WTC11 (cell line): ENCODE measurements around the gene MYOZ3. TPM values are rescaled to one million over a fixed set of nuclear protein-coding genes. Genes with fewer than 3 reads are reported as not detected.

Source experiments
- ATAC-seq: fragments of 200-7000 bp; cut with Tn5 transposase; 2 replicates; pipeline ENCODE4 v1.10.0; 2021; ENCODE audit warnings: mild to moderate bottlenecking, moderate library complexity
- CTCF ChIA-PET: fragments of 300-600 bp; sonication (Branson Sonifier 250); formaldehyde crosslinking; loops from one replicate; lab custom pipeline; 2021; ENCODE audit warnings: antibody characterized with exemption; lab: Charles Lee
- POLR2A ChIA-PET: fragments of 350-600 bp; sonication (Branson Sonifier 250); formaldehyde crosslinking; loops from one replicate; lab custom pipeline; 2021; ENCODE audit warnings: antibody characterized with exemption; lab: Charles Lee
- DNase-seq: peaks from one replicate; pipeline ENCODE4 v3.0.0; 2021; ENCODE audit warnings: low spot score
- H3K27ac Mint-ChIP-seq: 2 replicates; pipeline ENCODE4 v1.8.0; 2021; ENCODE audit warnings: mixed read lengths
- H3K27me3 Mint-ChIP-seq: 2 replicates; pipeline ENCODE4 v1.8.0; 2021; ENCODE audit warnings: low read depth, mild to moderate bottlenecking, moderate library complexity, mixed read lengths
- H3K36me3 Mint-ChIP-seq: 2 replicates; pipeline ENCODE4 v1.8.0; 2021; ENCODE audit warnings: mixed read lengths
- H3K4me1 Mint-ChIP-seq: 2 replicates; pipeline ENCODE4 v1.8.0; 2022; ENCODE audit warnings: mixed read lengths
- H3K4me3 Mint-ChIP-seq: 2 replicates; pipeline ENCODE4 v1.8.0; 2021; ENCODE audit warnings: mild to moderate bottlenecking, moderate library complexity, mixed read lengths
- H3K9me3 Mint-ChIP-seq: 2 replicates; pipeline ENCODE4 v1.8.0; 2021; ENCODE audit warnings: mixed read lengths
- ATF3 ChIP-seq: sonication (generic); formaldehyde crosslinking; conservative IDR thresholded peaks from 2 replicates; pipeline ENCODE4 v1.8.1; 2022; ENCODE audit warnings: mild to moderate bottlenecking, missing genetic modification reagents
- CBFB ChIP-seq: sonication (generic); formaldehyde crosslinking; IDR thresholded peaks from 2 replicates; pipeline ENCODE4 v1.8.1; 2022; ENCODE audit warnings: mild to moderate bottlenecking, low read depth, missing genetic modification reagents
- CDX4 ChIP-seq: fragments of 250-450 bp; sonication (Bioruptor Pico); IDR thresholded peaks from 2 replicates; pipeline ENCODE4 v1.9.0; 2021; ENCODE audit warnings: moderate library complexity, mild to moderate bottlenecking, inconsistent platforms, borderline replicate concordance
- ELF4 ChIP-seq: sonication (generic); formaldehyde crosslinking; IDR thresholded peaks from 2 replicates; pipeline ENCODE4 v1.8.1; 2022; ENCODE audit warnings: low read depth, mild to moderate bottlenecking, moderate library complexity, missing genetic modification reagents
- ESRRA ChIP-seq: sonication (generic); formaldehyde crosslinking; IDR thresholded peaks from 2 replicates; pipeline ENCODE4 v1.8.1; 2022; ENCODE audit warnings: mild to moderate bottlenecking, missing genetic modification reagents, borderline replicate concordance
- ETV6 ChIP-seq: sonication (generic); formaldehyde crosslinking; IDR thresholded peaks from 2 replicates; pipeline ENCODE4 v1.8.1; 2022; ENCODE audit warnings: mild to moderate bottlenecking, missing genetic modification reagents
- FOXK1 ChIP-seq: sonication (generic); formaldehyde crosslinking; IDR thresholded peaks from 2 replicates; pipeline ENCODE4 v1.8.0; 2022; ENCODE audit warnings: mild to moderate bottlenecking, moderate library complexity, missing genetic modification reagents
- FOXP1 ChIP-seq: sonication (generic); formaldehyde crosslinking; IDR thresholded peaks from 2 replicates; pipeline ENCODE4 v1.8.0; 2022; ENCODE audit warnings: missing genetic modification reagents, mild to moderate bottlenecking, moderate library complexity, borderline replicate concordance
- GABPB1 ChIP-seq: sonication (generic); formaldehyde crosslinking; IDR thresholded peaks from 2 replicates; pipeline ENCODE4 v1.8.1; 2023; ENCODE audit warnings: mild to moderate bottlenecking, missing genetic modification reagents
- JAZF1 ChIP-seq: fragments of 250-450 bp; sonication (Bioruptor Pico); IDR thresholded peaks from 2 replicates; pipeline ENCODE4 v1.9.0; 2021; ENCODE audit warnings: moderate library complexity, mild to moderate bottlenecking, inconsistent platforms
- JUN ChIP-seq: sonication (generic); formaldehyde crosslinking; IDR thresholded peaks from 2 replicates; pipeline ENCODE4 v1.8.0; 2023; ENCODE audit warnings: mild to moderate bottlenecking, missing genetic modification reagents
- MAX ChIP-seq: sonication (generic); formaldehyde crosslinking; IDR thresholded peaks from 2 replicates; pipeline ENCODE4 v1.8.0; 2022; ENCODE audit warnings: mild to moderate bottlenecking, missing genetic modification reagents
- MLX ChIP-seq: sonication (generic); formaldehyde crosslinking; IDR thresholded peaks from 2 replicates; pipeline ENCODE4 v1.8.1; 2023; ENCODE audit warnings: mild to moderate bottlenecking, missing genetic modification reagents, moderate library complexity
- MXD4 ChIP-seq: fragments of 250-450 bp; sonication (Bioruptor Pico); IDR thresholded peaks from 2 replicates; pipeline ENCODE4 v1.8.0; 2021; ENCODE audit warnings: mild to moderate bottlenecking, moderate library complexity, borderline replicate concordance
- NFE2L1 ChIP-seq: sonication (generic); formaldehyde crosslinking; IDR thresholded peaks from 2 replicates; pipeline ENCODE4 v1.8.1; 2023; ENCODE audit warnings: missing genetic modification reagents
- NFYB ChIP-seq: sonication (generic); formaldehyde crosslinking; conservative IDR thresholded peaks from 2 replicates; pipeline ENCODE4 v1.8.0; 2022; ENCODE audit warnings: low read depth, missing genetic modification reagents
- NR2C2 ChIP-seq: sonication (generic); formaldehyde crosslinking; IDR thresholded peaks from 2 replicates; pipeline ENCODE4 v1.8.0; 2022; ENCODE audit warnings: mild to moderate bottlenecking, missing genetic modification reagents
- SMAD3 ChIP-seq: sonication (generic); formaldehyde crosslinking; IDR thresholded peaks from 2 replicates; pipeline ENCODE4 v1.8.0; 2022; ENCODE audit warnings: missing genetic modification reagents, mild to moderate bottlenecking, borderline replicate concordance
- SMAD4 ChIP-seq: sonication (generic); formaldehyde crosslinking; IDR thresholded peaks from 2 replicates; pipeline ENCODE4 v1.8.0; 2022; ENCODE audit warnings: mild to moderate bottlenecking, missing genetic modification reagents
- SP1 ChIP-seq: sonication (generic); formaldehyde crosslinking; conservative IDR thresholded peaks from 2 replicates; pipeline ENCODE4 v1.8.1; 2022; ENCODE audit warnings: missing genetic modification reagents
- USF2 ChIP-seq: sonication (generic); formaldehyde crosslinking; IDR thresholded peaks from 2 replicates; pipeline ENCODE4 v1.8.1; 2023; ENCODE audit warnings: mild to moderate bottlenecking, missing genetic modification reagents, moderate library complexity
- ZBTB21 ChIP-seq: sonication (generic); formaldehyde crosslinking; IDR thresholded peaks from 2 replicates; pipeline ENCODE4 v1.8.1; 2023; ENCODE audit warnings: mild to moderate bottlenecking, missing genetic modification reagents, borderline replicate concordance
- ZBTB43 ChIP-seq: sonication (generic); formaldehyde crosslinking; IDR thresholded peaks from 2 replicates; pipeline ENCODE4 v1.8.1; 2023; ENCODE audit warnings: mild to moderate bottlenecking, missing genetic modification reagents
- ZNF396 ChIP-seq: fragments of 250-450 bp; sonication (Bioruptor Pico); IDR thresholded peaks from 2 replicates; pipeline ENCODE4 v1.8.0; 2021; ENCODE audit warnings: mild to moderate bottlenecking, moderate library complexity, borderline replicate concordance
- ZNF416 ChIP-seq: fragments of 250-450 bp; sonication (Bioruptor Pico); IDR thresholded peaks from 2 replicates; pipeline ENCODE4 v1.9.0; 2021; ENCODE audit warnings: mild to moderate bottlenecking, inconsistent platforms
- ZNF423 ChIP-seq: fragments of 250-450 bp; sonication (Bioruptor Pico); IDR thresholded peaks from 2 replicates; pipeline ENCODE4 v2.1.2; 2022; ENCODE audit warnings: mild to moderate bottlenecking, moderate library complexity
- ZNF512 ChIP-seq: sonication (generic); formaldehyde crosslinking; IDR thresholded peaks from 2 replicates; pipeline ENCODE4 v1.8.1; 2022; ENCODE audit warnings: missing genetic modification reagents, borderline replicate concordance
- total RNA-seq: library from RNA; stranded (reverse); gene quantifications from 3 replicates; pipeline ENCODE4 v1.2.3, GENCODE V29; 2021

MYOZ3 gene
- total RNA-seq, 1 experiment from 2014 or later, result 13.7 TPM

GRCh38 chr5:150638053-150638444 is 23.0 kb upstream of the MYOZ3 start (continued):
- TF ChIP-seq ZNF512 (no peak), ZNF396 (CRISPR knock-in tag) (no peak), CBFB (no peak), MLX (CRISPR knock-in tag) (no peak), FOXK1 (CRISPR knock-in tag) (no peak), GABPB1 (CRISPR knock-in tag) (no peak), FOXP1 (CRISPR knock-in tag) (no peak), ZNF416 (CRISPR knock-in tag) (no peak), JAZF1 (CRISPR knock-in tag) (no peak), NR2C2 (no peak)

- ChIA-PET CTCF (interaction anchor here (1.0 to 1.8 kb wide), 5 partner anchors 13 to 79 kb away, joined by 3 to 5 read pairs (median 4); no protein-coding TSS in a partner anchor), POLR2A (no interaction called here)
- no peaks in the 10 kb centered on the region for H3K9me3 Mint-ChIP-seq
- no peak overlapping the region for H3K27ac Mint-ChIP-seq
- no peak overlapping the region for H3K4me3 Mint-ChIP-seq
- H3K4me1 Mint-ChIP-seq, result peaks cover 28% of the 10 kb centered on the region
- no peaks in the 10 kb centered on the region for H3K27me3 Mint-ChIP-seq
- ATAC-seq (no peak), DNase-seq (no peak)
- no peak for TF ChIP-seq ESRRA (CRISPR knock-in tag)
- TF ChIP-seq ZBTB21 (CRISPR knock-in tag), result no peak
- no peak for TF ChIP-seq NFYB (CRISPR knock-in tag)
- TF ChIP-seq ZNF423 (CRISPR knock-in tag), result no peak
- TF ChIP-seq SMAD4 (CRISPR knock-in tag), result no peak
- no peak for TF ChIP-seq MLX (CRISPR knock-in tag)
- TF ChIP-seq JUN, result no peak
- TF ChIP-seq ZBTB43 (CRISPR knock-in tag), result no peak
- TF ChIP-seq USF2 (CRISPR knock-in tag), result no peak
- TF ChIP-seq ELF4 (CRISPR knock-in tag), result no peak
- no peaks in the 10 kb centered on the region for H3K36me3 Mint-ChIP-seq
These were observed 22.3 kb upstream of the MYOZ3 start for GRCh38 chr5:150638488-150639376.

GRCh38 chr5:150639377-150639692 is 21.7 kb upstream of the MYOZ3 start:
- H3K27ac Mint-ChIP-seq, result no peak overlapping the region
- H3K4me3 Mint-ChIP-seq, result no peak overlapping the region
- ChIA-PET POLR2A (no interaction called here), CTCF (interaction anchor here (1.0 to 1.8 kb wide), 4 partner anchors 14 to 180 kb away, joined by 3 to 5 read pairs (median 4); no protein-coding TSS in a partner anchor)
- ATAC-seq, result no peak
- H3K27me3 Mint-ChIP-seq, result no peaks in the 10 kb centered on the region
- peaks cover 33% of the 10 kb centered on the region for H3K4me1 Mint-ChIP-seq
- H3K36me3 Mint-ChIP-seq, result no peaks in the 10 kb centered on the region
- DNase-seq, result no peak
- H3K9me3 Mint-ChIP-seq, result no peaks in the 10 kb centered on the region
- TF ChIP-seq ETV6 (CRISPR knock-in tag) (no peak), NFE2L1 (CRISPR knock-in tag) (no peak), SMAD3 (CRISPR knock-in tag) (no peak), MAX (no peak), ATF3 (no peak), CDX4 (CRISPR knock-in tag) (no peak), MLX (CRISPR knock-in tag) (no peak), ZNF396 (CRISPR knock-in tag) (no peak), MXD4 (CRISPR knock-in tag) (no peak), SP1 (no peak)
